DND-41 (cell line): ENCODE measurements around the gene TBC1D3.
"Not testable (repeated sequence)": the region's sequence is repeated elsewhere in the genome, so short reads cannot be mapped to it uniquely, and the experiment has no call there.

Experiments used
- ATAC-seq: fragments of 200-7000 bp; cut with Tn5 transposase; 3 replicates; pipeline ENCODE4 v1.9.1; 2021; ENCODE audit warnings: low read depth; ENCODE audit not compliant: insufficient read depth
- DNase-seq: peaks from one replicate; pipeline ENCODE4 v3.0.0-alpha.2; 2020
- H2AFZ ChIP-seq: 2 replicates; pipeline ENCODE4 v1.6.0; 2012; ENCODE audit warnings: low read depth, low read length
- H3K27ac ChIP-seq: 2 replicates; pipeline ENCODE4 v1.5.1; 2012; ENCODE audit warnings: low read length, inconsistent platforms
- H3K27me3 ChIP-seq: fragments of 200-600 bp; sonication (generic); 2 replicates; pipeline ENCODE4 v1.6.0; 2012; ENCODE audit warnings: low read length, mild to moderate bottlenecking, inconsistent platforms; ENCODE audit not compliant: insufficient read depth, poor library complexity
- H3K36me3 ChIP-seq: 2 replicates; pipeline ENCODE4 v1.5.1; 2012; ENCODE audit warnings: low read length, inconsistent platforms; ENCODE audit not compliant: insufficient read depth
- H3K4me1 ChIP-seq: 2 replicates; pipeline ENCODE4 v1.5.1; 2012; ENCODE audit warnings: mild to moderate bottlenecking, low read length; ENCODE audit not compliant: insufficient read depth
- H3K4me2 ChIP-seq: 2 replicates; pipeline ENCODE4 v1.6.0; 2012; ENCODE audit warnings: mild to moderate bottlenecking, moderate library complexity, low read length, inconsistent platforms; ENCODE audit not compliant: insufficient read depth
- H3K4me3 ChIP-seq, 2 experiments: fragments of 200-600 bp in 1 of 2; shearing (Covaris generic) in 1 of 2; 2 replicates each; pipeline ENCODE4 v1.5.1; 2012 to 2016; ENCODE audit warnings: inconsistent platforms in 2 of 2, low read length in 2 of 2, mild to moderate bottlenecking in 2 of 2, low read depth in 1 of 2, moderate library complexity in 1 of 2
- H3K79me2 ChIP-seq: 2 replicates; pipeline ENCODE4 v1.6.0; 2012; ENCODE audit warnings: low read length, inconsistent platforms; ENCODE audit not compliant: insufficient read depth
- H3K9ac ChIP-seq: 2 replicates; pipeline ENCODE4 v1.6.0; 2012; ENCODE audit warnings: low read depth, mild to moderate bottlenecking, inconsistent platforms, low read length, moderate library complexity
- H3K9me3 ChIP-seq: 2 replicates; pipeline ENCODE4 v1.5.1; 2012; ENCODE audit warnings: low read length, moderate library complexity, mild to moderate bottlenecking, inconsistent platforms; ENCODE audit not compliant: insufficient read depth, severe bottlenecking
- H4K20me1 ChIP-seq: 2 replicates; pipeline ENCODE4 v1.6.0; 2012; ENCODE audit warnings: low read length; ENCODE audit not compliant: insufficient read depth

The TBC1D3 gene

GRCh38 chr17:38192455-38192854, at the start of gene TBC1D3:
TSS of gene TBC1D3 (minus strand) at chr17:38192555. CDS start at chr17:38191029, 1,526 bp downstream.
- not testable (repeated sequence) for H3K4me1 ChIP-seq, H4K20me1 ChIP-seq, H2AFZ ChIP-seq, H3K79me2 ChIP-seq, H3K4me2 ChIP-seq, DNase-seq, H3K27me3 ChIP-seq, H3K9me3 ChIP-seq, H3K9ac ChIP-seq, H3K4me3 ChIP-seq, H3K36me3 ChIP-seq, H3K27ac ChIP-seq, ATAC-seq

GRCh38 chr17:38232790-38233189, 40.4 kb upstream of the TBC1D3 start:
- H3K36me3 ChIP-seq, H3K4me1 ChIP-seq, H4K20me1 ChIP-seq, H3K9ac ChIP-seq, H3K79me2 ChIP-seq, ATAC-seq, H2AFZ ChIP-seq, H3K27me3 ChIP-seq, H3K9me3 ChIP-seq, H3K27ac ChIP-seq, H3K4me2 ChIP-seq, H3K4me3 ChIP-seq, DNase-seq: not testable (repeated sequence)

GRCh38 chr17:38225844-38226495, 33.6 kb upstream of the TBC1D3 start:
- not testable (repeated sequence) for H2AFZ ChIP-seq, H3K4me3 ChIP-seq, H3K27me3 ChIP-seq, H3K27ac ChIP-seq, H3K9me3 ChIP-seq, ATAC-seq, H3K9ac ChIP-seq, H3K79me2 ChIP-seq, H4K20me1 ChIP-seq, H3K4me1 ChIP-seq, DNase-seq, H3K4me2 ChIP-seq, H3K36me3 ChIP-seq

GRCh38 chr17:38220867-38221266, 28.5 kb upstream of the TBC1D3 start:
- not testable (repeated sequence) for DNase-seq, H4K20me1 ChIP-seq, H3K27ac ChIP-seq, ATAC-seq, H3K4me2 ChIP-seq, H3K27me3 ChIP-seq, H3K9ac ChIP-seq, H3K9me3 ChIP-seq, H3K36me3 ChIP-seq, H3K79me2 ChIP-seq, H3K4me3 ChIP-seq, H2AFZ ChIP-seq, H3K4me1 ChIP-seq

- H3K4me3 ChIP-seq, H4K20me1 ChIP-seq, H3K27ac ChIP-seq, H3K9me3 ChIP-seq, ATAC-seq, DNase-seq, H3K4me2 ChIP-seq, H3K79me2 ChIP-seq, H3K27me3 ChIP-seq, H3K9ac ChIP-seq, H3K36me3 ChIP-seq, H3K4me1 ChIP-seq, H2AFZ ChIP-seq: not testable (repeated sequence)
Observed at GRCh38 chr17:38200271-38200670, 7.9 kb upstream of the TBC1D3 start.

GRCh38 chr17:38134860-38135259, 57.5 kb downstream of the TBC1D3 start:
- not testable (repeated sequence) for H3K9ac ChIP-seq, H3K36me3 ChIP-seq, H3K4me1 ChIP-seq, H3K79me2 ChIP-seq, DNase-seq, H3K27me3 ChIP-seq, H3K27ac ChIP-seq, H3K4me2 ChIP-seq, H3K9me3 ChIP-seq, H2AFZ ChIP-seq, H3K4me3 ChIP-seq, ATAC-seq, H4K20me1 ChIP-seq
